Measurements from ENCODE around the gene FYB2. TPM values are rescaled to one million over a fixed set of nuclear protein-coding genes. Genes with fewer than 3 reads are reported as not detected.

The FYB2 gene
- total and polyA plus RNA-seq, 8 donors, result 0.44 to 6.3 (median 1.5) TPM

GRCh38 chr1:56854521-56855099, 35.4 kb upstream of the FYB2 start, which contains the start of gene C8A:
C8A (plus strand) TSS chr1:56854797; CDS start chr1:56854902, 105 bp downstream.
- intact Hi-C loops (cut with DNase I), result no loop called here
- no peaks in the 10 kb centered on the region for H3K9me3 ChIP-seq
- TF ChIP-seq CTCF (IDR thresholded peaks at IDR 0.05), result no peak
- 10% methylated on average over 3 of the region's 3 CpGs for WGBS, 2 donors
- H3K4me3 ChIP-seq, result no peak within 1 kb of the TSS
- peak within 1 kb of the TSS in 1 of 4 donors; percentile 5 for H3K27ac ChIP-seq
- ATAC-seq (peak; percentile 79 to 98 (median 89)), DNase-seq (no peak), FAIRE-seq (no peak)
- H3K27me3 ChIP-seq, result no peaks in the 10 kb centered on the region
- no peaks in the 10 kb centered on the region for H3K36me3 ChIP-seq
- peaks cover 0 to 30% (median 22%) of the 10 kb centered on the region in 3 donors for H3K4me1 ChIP-seq

GRCh38 chr1:56852476-56852875, 33.3 kb upstream of the FYB2 start:
- FAIRE-seq (no peak), ATAC-seq (no peak), DNase-seq (no peak)
- 0 to 53% methylated on average over 1 of the region's 1 CpG for WGBS, 2 donors
- Histone ChIP-seq H3K9me3 (no peaks in the 10 kb centered on the region), H3K4me1 (peaks cover 0 to 30% (median 22%) of the 10 kb centered on the region in 3 donors), H3K36me3 (no peaks in the 10 kb centered on the region), H3K27me3 (no peaks in the 10 kb centered on the region), H3K27ac (no peak overlapping the region), H3K4me3 (no peak overlapping the region)
- intact Hi-C loops (cut with DNase I), result no loop called here
- no peak for TF ChIP-seq CTCF (IDR thresholded peaks at IDR 0.05)

GRCh38 chr1:56850922-56851321, 31.7 kb upstream of the FYB2 start:
- no peak for TF ChIP-seq CTCF (IDR thresholded peaks at IDR 0.05)
- no peak for FAIRE-seq
- Histone ChIP-seq H3K27me3 (no peaks in the 10 kb centered on the region), H3K36me3 (no peaks in the 10 kb centered on the region), H3K4me3 (no peak overlapping the region), H3K27ac (no peak overlapping the region), H3K9me3 (no peaks in the 10 kb centered on the region), H3K4me1 (peaks cover 0 to 21% (median 12%) of the 10 kb centered on the region in 3 donors)
- ATAC-seq, result no peak
- DNase-seq, result no peak
- intact Hi-C loops (cut with DNase I), result no loop called here
- WGBS, 2 donors, result 87 to 89% methylated on average over 5 of the region's 5 CpGs

- DNase-seq, result no peak
- ATAC-seq, result no peak
- TF ChIP-seq CTCF (IDR thresholded peaks at IDR 0.05), result no peak
- Histone ChIP-seq H3K27ac (no peak overlapping the region), H3K27me3 (no peaks in the 10 kb centered on the region), H3K4me1 (peaks cover 0 to 16% (median 7%) of the 10 kb centered on the region in 3 donors), H3K36me3 (no peaks in the 10 kb centered on the region), H3K4me3 (no peak overlapping the region), H3K9me3 (no peaks in the 10 kb centered on the region)
- 87 to 94% methylated on average over 2 of the region's 2 CpGs for WGBS, 2 donors
- intact Hi-C loops (cut with DNase I), result no loop called here
- no peak for FAIRE-seq
These were observed 31.2 kb upstream of the FYB2 start for GRCh38 chr1:56850411-56850810.

- 86 to 88% methylated on average over 7 of the region's 7 CpGs for WGBS, 2 donors
- Histone ChIP-seq H3K36me3 (no peaks in the 10 kb centered on the region), H3K4me3 (no peak overlapping the region), H3K4me1 (peaks cover 0 to 10% (median 7%) of the 10 kb centered on the region in 3 donors), H3K9me3 (no peaks in the 10 kb centered on the region), H3K27me3 (no peaks in the 10 kb centered on the region), H3K27ac (no peak overlapping the region)
- ATAC-seq, result no peak
- intact Hi-C loops (cut with DNase I), result no loop called here
- FAIRE-seq, result no peak
- TF ChIP-seq CTCF (IDR thresholded peaks at IDR 0.05), result no peak
- no peak for DNase-seq
These were observed 30.5 kb upstream of the FYB2 start for GRCh38 chr1:56849750-56850149.
